Large intestine (tissue), 3 donors: Measurements from ENCODE around the gene DLL4. TPM values are rescaled to one million over a fixed set of nuclear protein-coding genes. Genes with fewer than 3 reads are reported as not detected.
"Not testable (repeated sequence)": the region's sequence is repeated elsewhere in the genome, so short reads cannot be mapped to it uniquely, and the experiment has no call there.

Source experiments
- DNase-seq, 2 donors: peaks; one replicate each; pipeline versions ENCODE4 v3.0.0 to v3.0.0-alpha.2; 2013
- H3K27ac ChIP-seq: one replicate; pipeline ENCODE4 v1.5.1; 2013; ENCODE audit warnings: low read length
- H3K27me3 ChIP-seq: 2 replicates; pipeline ENCODE4 v1.6.1; 2013; ENCODE audit warnings: low read length; ENCODE audit not compliant: control insufficient read depth, insufficient read depth
- H3K36me3 ChIP-seq: 2 replicates; pipeline ENCODE4 v1.6.1; 2013; ENCODE audit warnings: low read length; ENCODE audit not compliant: control insufficient read depth, insufficient read depth
- H3K4me1 ChIP-seq: one replicate; pipeline ENCODE4 v1.6.1; 2013; ENCODE audit warnings: low read length; ENCODE audit not compliant: control insufficient read depth, insufficient read depth
- H3K4me3 ChIP-seq: one replicate; pipeline ENCODE4 v1.5.1; 2013; ENCODE audit warnings: low read length
- H3K9me3 ChIP-seq: one replicate; pipeline ENCODE4 v1.6.1; 2013; ENCODE audit warnings: mild to moderate bottlenecking, low read depth, low read length, moderate library complexity; ENCODE audit not compliant: control insufficient read depth
- WGBS: methylation state at CpG from one replicate; pipeline ENCODE4 v1.1.5; 2013; ENCODE audit warnings: low lambda C conversion rate; ENCODE audit not compliant: insufficient coverage; 5-methylcytosine and 5-hydroxymethylcytosine counted together
- polyA plus RNA-seq: library from polyadenylated mRNA; unstranded; fragments of 120-200 nt; gene quantifications from one replicate; pipeline ENCODE4 v1.2.1, GENCODE V29; 2013

Gene DLL4
- polyA plus RNA-seq, 1 donor: 12.3 TPM

DNA sequence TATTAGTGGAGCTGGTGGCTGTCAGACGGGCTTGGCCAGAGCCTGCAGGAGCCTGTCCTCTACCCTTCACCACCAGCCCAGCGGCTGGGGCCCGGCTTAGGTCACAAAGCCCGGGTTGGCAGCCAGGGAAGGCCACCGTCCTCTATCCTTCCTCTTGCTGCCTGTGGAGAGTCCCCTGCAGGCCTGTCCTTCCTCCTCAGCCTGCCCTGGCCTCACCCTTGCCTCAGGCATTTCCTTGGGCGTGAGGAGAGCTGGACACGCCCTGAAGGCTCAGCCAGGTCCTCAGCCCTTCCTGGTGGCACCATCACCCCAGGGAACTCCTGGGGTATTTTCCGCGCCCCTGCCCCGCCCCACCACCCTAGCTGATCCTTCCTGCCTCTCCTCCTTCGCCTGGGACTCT is 31.8 kb downstream of the DLL4 start:
- H3K27me3 ChIP-seq: no peaks in the 10 kb centered on the region
- no peak overlapping the region for H3K27ac ChIP-seq
- H3K9me3 ChIP-seq: no peaks in the 10 kb centered on the region
- DNase-seq: peak in 1 of 2 donors; percentile 41
- H3K4me3 ChIP-seq: no peak overlapping the region
- peaks cover 4% of the 10 kb centered on the region for H3K4me1 ChIP-seq
- WGBS: no CpG with 5 or more reads among the region's 11 CpGs
- H3K36me3 ChIP-seq: no peaks in the 10 kb centered on the region

DNA sequence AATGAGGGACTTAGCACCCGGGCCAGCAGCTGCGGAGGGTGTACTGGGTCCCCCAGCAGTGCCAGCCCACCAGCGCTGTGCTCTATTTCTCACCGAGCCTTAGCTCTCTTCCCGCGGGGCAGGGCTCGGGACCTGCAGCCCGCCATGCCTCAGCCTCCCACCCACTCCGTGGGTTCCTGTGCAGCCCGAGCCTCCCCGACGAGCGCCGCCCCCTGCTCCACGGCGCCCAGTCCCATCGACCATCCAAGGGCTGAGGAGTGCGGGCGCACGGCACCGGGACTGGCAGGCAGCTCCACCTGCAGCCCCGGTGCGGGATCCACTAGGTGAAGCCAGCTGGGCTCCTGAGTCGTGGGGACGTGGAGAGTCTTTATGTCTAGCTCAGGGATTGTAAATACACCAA is 32.6 kb downstream of the DLL4 start:
- H3K4me1 ChIP-seq, DNase-seq, H3K27ac ChIP-seq, H3K9me3 ChIP-seq, H3K4me3 ChIP-seq, H3K27me3 ChIP-seq, H3K36me3 ChIP-seq: not testable (repeated sequence)
- WGBS: no CpG with 5 or more reads among the region's 25 CpGs

DNA sequence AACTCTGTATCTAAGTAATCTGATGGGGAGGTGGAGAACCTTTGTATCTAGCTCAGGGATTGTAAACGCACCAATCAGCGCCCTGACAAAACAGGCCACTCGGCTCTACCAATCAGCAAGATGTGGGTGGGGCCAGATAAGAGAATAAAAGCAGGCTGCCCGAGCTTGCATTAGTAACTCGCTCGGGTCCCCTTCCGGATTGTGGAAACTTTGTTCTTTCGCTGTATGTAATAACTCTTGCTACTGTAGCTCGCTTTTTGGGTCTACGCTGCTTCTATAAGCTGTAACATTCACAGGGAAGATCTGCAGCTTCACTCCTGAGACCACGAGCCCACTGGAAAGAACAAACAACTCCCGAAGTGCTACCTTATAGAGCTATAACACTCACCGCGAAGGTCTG is 33.2 kb downstream of the DLL4 start:
- not testable (repeated sequence) for H3K9me3 ChIP-seq, H3K4me3 ChIP-seq, H3K4me1 ChIP-seq, DNase-seq, H3K27me3 ChIP-seq, H3K36me3 ChIP-seq, H3K27ac ChIP-seq
- WGBS: no CpG with 5 or more reads among the region's 14 CpGs

- Histone ChIP-seq H3K9me3 (no peaks in the 10 kb centered on the region), H3K36me3 (no peaks in the 10 kb centered on the region), H3K27ac (no peak overlapping the region), H3K4me1 (peaks cover 4% of the 10 kb centered on the region), H3K27me3 (no peaks in the 10 kb centered on the region), H3K4me3 (no peak overlapping the region)
- no peak for DNase-seq
- no CpG with 5 or more reads among the region's 12 CpGs for WGBS
These were observed 34.1 kb downstream of the DLL4 start for GRCh38 chr15:40963201-40963600.

DNA sequence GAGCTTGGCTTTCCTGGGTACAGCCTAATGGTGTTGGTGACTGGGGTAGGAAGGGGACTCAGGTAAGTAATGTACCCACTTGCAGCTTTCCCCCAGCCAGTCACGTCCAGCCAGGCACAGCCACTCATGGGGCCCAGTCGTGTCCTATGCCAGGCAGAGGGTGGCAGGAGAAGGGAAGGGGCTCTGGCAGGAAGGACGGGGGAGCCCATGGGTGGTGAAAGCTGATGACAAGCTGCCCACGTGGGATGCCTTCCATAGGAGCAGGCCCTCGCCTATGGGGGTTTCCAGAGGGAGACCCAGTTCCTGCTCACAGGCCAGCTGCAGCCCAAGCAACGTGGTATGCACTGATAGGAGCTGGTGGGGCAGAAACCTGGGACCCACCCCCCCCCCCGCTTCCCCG is 34.9 kb downstream of the DLL4 start:
- H3K36me3 ChIP-seq: no peaks in the 10 kb centered on the region
- DNase-seq: no peak
- no peaks in the 10 kb centered on the region for H3K9me3 ChIP-seq
- peaks cover 4% of the 10 kb centered on the region for H3K4me1 ChIP-seq
- WGBS: no CpG with 5 or more reads among the region's 8 CpGs
- no peaks in the 10 kb centered on the region for H3K27me3 ChIP-seq
- no peak overlapping the region for H3K27ac ChIP-seq
- no peak overlapping the region for H3K4me3 ChIP-seq

DNA sequence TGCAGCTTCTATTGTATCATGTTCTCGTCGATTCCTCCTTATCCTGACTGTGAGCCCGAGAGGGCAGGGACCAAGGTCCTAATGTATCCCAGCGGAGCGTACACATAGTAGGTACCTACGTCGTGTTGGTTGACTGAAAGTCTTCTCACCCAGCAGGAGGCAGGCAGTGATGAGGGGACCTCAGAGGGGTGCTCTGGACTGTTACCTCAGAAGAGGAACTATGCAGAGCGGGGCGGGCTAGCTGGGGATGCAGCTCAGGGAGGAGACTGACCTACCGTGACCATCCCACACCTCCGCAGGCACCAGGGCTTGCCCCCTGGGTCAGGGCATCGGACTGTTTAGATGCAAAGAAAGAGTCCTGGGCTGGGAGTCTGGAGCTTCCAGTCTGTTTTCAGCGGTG is 35.5 kb downstream of the DLL4 start:
- Histone ChIP-seq H3K4me1 (peaks cover 4% of the 10 kb centered on the region), H3K27ac (no peak overlapping the region), H3K36me3 (no peaks in the 10 kb centered on the region), H3K4me3 (no peak overlapping the region), H3K9me3 (no peaks in the 10 kb centered on the region), H3K27me3 (no peaks in the 10 kb centered on the region)
- 100% methylated on average over 1 of the region's 13 CpGs for WGBS
- no peak for DNase-seq

GRCh38 chr15:40968290-40969085 is 39.3 kb downstream of the DLL4 start:
- DNase-seq: no peak
- H3K27me3 ChIP-seq: no peaks in the 10 kb centered on the region
- no peak overlapping the region for H3K4me3 ChIP-seq
- WGBS: 82% methylated on average over 2 of the region's 7 CpGs
- no peaks in the 10 kb centered on the region for H3K36me3 ChIP-seq
- no peaks in the 10 kb centered on the region for H3K4me1 ChIP-seq
- H3K27ac ChIP-seq: no peak overlapping the region
- no peaks in the 10 kb centered on the region for H3K9me3 ChIP-seq

GRCh38 chr15:40969363-40969762 is 40.2 kb downstream of the DLL4 start:
- Histone ChIP-seq H3K4me3 (no peak overlapping the region), H3K27me3 (no peaks in the 10 kb centered on the region), H3K27ac (no peak overlapping the region), H3K4me1 (no peaks in the 10 kb centered on the region), H3K36me3 (no peaks in the 10 kb centered on the region), H3K9me3 (no peaks in the 10 kb centered on the region)
- no peak for DNase-seq
- WGBS: no CpG with 5 or more reads among the region's 8 CpGs

DNA sequence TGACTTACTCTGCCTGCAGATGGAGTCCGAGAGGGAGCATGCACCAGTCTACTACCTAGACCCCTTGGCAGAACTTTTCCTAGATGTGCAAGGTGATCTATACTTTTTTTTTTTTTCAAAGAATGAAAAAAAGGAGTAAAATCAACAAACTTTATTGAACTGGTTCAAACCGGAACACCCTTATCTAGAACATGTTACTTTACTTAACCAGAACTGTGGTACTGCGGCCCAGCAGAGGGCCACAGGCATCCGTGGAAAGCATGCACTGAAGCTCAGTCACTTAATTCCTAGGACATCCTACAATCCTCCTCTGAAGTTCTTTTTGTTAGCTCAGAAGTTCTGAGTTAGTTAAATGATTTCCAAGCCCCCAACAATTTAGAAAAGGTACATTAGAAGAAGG is 45.7 kb downstream of the DLL4 start:
- 43% methylated on average over 1 of the region's 4 CpGs for WGBS
- DNase-seq: no peak
- Histone ChIP-seq H3K27ac (no peak overlapping the region), H3K27me3 (no peaks in the 10 kb centered on the region), H3K4me1 (no peaks in the 10 kb centered on the region), H3K36me3 (peaks cover 41% of the 10 kb centered on the region), H3K9me3 (no peaks in the 10 kb centered on the region), H3K4me3 (no peak overlapping the region)

DNA sequence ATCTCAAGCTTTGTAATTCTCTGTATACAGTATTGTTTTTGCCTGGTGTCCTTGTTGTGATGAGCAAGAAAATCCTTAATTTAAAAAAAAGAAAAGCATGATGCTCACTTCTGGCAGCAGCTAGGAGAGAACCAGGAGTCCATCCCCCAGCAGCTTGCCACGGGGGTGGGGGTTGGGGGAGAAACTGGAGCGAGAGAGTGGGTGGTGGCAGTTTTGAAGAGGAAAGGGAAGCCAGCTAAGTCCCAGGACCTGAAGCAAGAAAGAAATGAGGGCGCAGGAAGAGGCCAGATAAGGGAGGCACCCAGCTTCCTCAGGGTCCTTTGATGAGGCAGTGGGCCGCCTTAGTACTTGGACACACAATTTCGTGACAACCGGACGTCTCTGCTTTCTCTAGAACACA is 47.7 kb downstream of the DLL4 start:
- no peak overlapping the region for H3K4me3 ChIP-seq
- no peak overlapping the region for H3K27ac ChIP-seq
- DNase-seq: no peak
- WGBS: 100% methylated on average over 1 of the region's 7 CpGs
- no peaks in the 10 kb centered on the region for H3K27me3 ChIP-seq
- H3K36me3 ChIP-seq: peaks cover 59% of the 10 kb centered on the region
- no peaks in the 10 kb centered on the region for H3K9me3 ChIP-seq
- H3K4me1 ChIP-seq: no peaks in the 10 kb centered on the region

DNA sequence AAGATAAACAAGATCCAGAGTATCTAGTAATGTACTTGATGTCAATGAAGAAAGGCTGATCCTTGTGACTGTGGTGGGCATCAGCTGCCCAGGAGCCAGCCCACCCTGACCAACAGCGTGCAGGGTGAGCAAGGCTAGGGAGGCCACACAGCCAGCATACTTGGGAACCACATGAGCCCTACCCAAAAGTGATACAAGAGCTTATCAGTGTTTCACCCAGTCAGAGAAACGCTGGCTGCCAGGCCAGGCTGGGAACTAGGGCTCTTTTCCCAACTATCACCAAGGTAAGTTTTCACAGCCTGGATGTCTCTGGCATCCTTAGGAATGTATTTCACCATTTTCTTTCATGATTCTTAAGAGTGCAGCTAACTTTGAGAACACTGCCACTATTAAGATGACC is 49.0 kb downstream of the DLL4 start:
- peaks cover 72% of the 10 kb centered on the region for H3K36me3 ChIP-seq
- no peaks in the 10 kb centered on the region for H3K27me3 ChIP-seq
- no peaks in the 10 kb centered on the region for H3K9me3 ChIP-seq
- whole genome bisulfite sequencing: no CpG with 5 or more reads among the region's 2 CpGs
- H3K27ac ChIP-seq: no peak overlapping the region
- no peak for DNase-seq
- no peak overlapping the region for H3K4me3 ChIP-seq
- H3K4me1 ChIP-seq: no peaks in the 10 kb centered on the region
